Activated CD8-positive, alpha-beta T cell treated with anti-CD3 and anti-CD28 coated beads for 36 hours (primary cell): ENCODE results near the gene CTDP1. TPM values are rescaled to one million over a fixed set of nuclear protein-coding genes. Genes with fewer than 3 reads are reported as not detected.

Experiments used
- ATAC-seq: fragments of 200-7000 bp; cut with Tn5 transposase; one replicate; pipeline ENCODE4 v1.10.0; 2021; ENCODE audit warnings: mild to moderate bottlenecking, moderate library complexity
- CTCF ChIA-PET: fragments of 350-600 bp; sonication (Branson Sonifier 250); formaldehyde crosslinking; loops from one replicate; lab custom pipeline; 2021; ENCODE audit warnings: antibody characterized with exemption; lab: Charles Lee
- POLR2A ChIA-PET: fragments of 350-600 bp; sonication (Branson Sonifier 250); formaldehyde crosslinking; loops from one replicate; lab custom pipeline; 2021; ENCODE audit warnings: antibody characterized with exemption; lab: Charles Lee
- DNase-seq: peaks from one replicate; pipeline ENCODE4 v3.0.0-alpha.2; 2020
- H3K27ac Mint-ChIP-seq: one replicate; pipeline ENCODE4 v1.8.0; 2021; ENCODE audit warnings: mild to moderate bottlenecking, mixed read lengths
- H3K27me3 Mint-ChIP-seq: one replicate; pipeline ENCODE4 v1.8.0; 2021; ENCODE audit warnings: mixed read lengths
- H3K36me3 Mint-ChIP-seq: one replicate; pipeline ENCODE4 v1.8.0; 2021; ENCODE audit warnings: low read depth, mixed read lengths
- H3K4me1 Mint-ChIP-seq: one replicate; pipeline ENCODE4 v1.8.0; 2021; ENCODE audit warnings: low read depth, mixed read lengths
- H3K4me3 Mint-ChIP-seq: one replicate; pipeline ENCODE4 v1.8.0; 2021; ENCODE audit warnings: mild to moderate bottlenecking, moderate library complexity, mixed read lengths
- H3K9me3 Mint-ChIP-seq: one replicate; pipeline ENCODE4 v1.8.0; 2021; ENCODE audit warnings: mixed read lengths
- intact Hi-C: fragments of 100-400 bp; cut with micrococcal nuclease; formaldehyde crosslinking; loops from one replicate; pipeline ENCODE4 v1.10.0; 2022
- total RNA-seq, 2 experiments: library from RNA; stranded (reverse); gene quantifications; one replicate each; pipeline ENCODE4 v1.2.3, GENCODE V29; 2021
- TF ChIP-seq, protein P1 (sequence below): fragments of 200-600 bp; IDR thresholded peaks from one replicate; pipeline ENCODE4 v1.8.0; 2022; ENCODE audit warnings: antibody characterized with exemption, mild to moderate bottlenecking

CTDP1 gene
- total RNA-seq, 2 experiments from 2014 or later: 54.9 to 55.6 TPM

DNA sequence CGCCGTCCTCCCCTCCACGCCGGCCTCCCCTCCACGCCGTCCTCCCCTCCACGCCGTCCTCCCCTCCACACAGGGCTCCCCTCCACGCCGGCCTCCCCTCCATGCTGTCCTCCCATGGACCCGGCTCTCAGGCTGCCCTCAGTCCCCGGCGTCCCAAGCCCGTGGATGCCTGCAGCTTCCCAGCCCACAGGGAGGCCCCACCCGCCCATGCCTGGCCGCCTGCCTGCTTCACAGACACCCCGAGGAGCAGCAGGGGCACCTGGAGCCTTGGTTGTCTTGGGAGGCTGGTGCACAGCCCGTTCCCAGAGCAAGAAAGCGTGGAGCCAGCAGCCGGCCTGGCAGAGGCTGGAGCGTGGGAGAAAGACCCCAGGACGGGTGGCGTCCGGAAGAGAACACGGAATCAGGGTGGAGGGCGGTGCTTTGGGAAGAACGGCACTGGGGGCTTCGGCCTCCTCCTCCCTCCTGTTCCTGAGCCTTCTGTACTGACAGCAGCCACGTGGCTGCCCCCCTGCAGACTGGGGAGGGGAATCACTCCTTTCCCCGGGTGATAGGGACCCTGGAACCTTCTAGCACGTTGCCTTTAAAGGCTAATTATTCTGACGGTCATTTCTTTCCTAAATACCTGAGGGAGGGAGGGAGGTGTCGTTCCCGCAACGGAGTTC lies 92.0 kb downstream of the CTDP1 start:
- DNase-seq (no peak), ATAC-seq (no peak)
- no peaks in the 10 kb centered on the region for H3K36me3 Mint-ChIP-seq
- no peak overlapping the region for H3K27ac Mint-ChIP-seq
- H3K4me1 Mint-ChIP-seq: no peaks in the 10 kb centered on the region
- ChIA-PET CTCF (no interaction called here), POLR2A (no interaction called here)
- intact Hi-C loops: no loop called here
- no peak overlapping the region for H3K4me3 Mint-ChIP-seq
- H3K27me3 Mint-ChIP-seq: peaks cover 18% of the 10 kb centered on the region
- peaks cover 5% of the 10 kb centered on the region for H3K9me3 Mint-ChIP-seq
- TF ChIP-seq, protein P1, sequence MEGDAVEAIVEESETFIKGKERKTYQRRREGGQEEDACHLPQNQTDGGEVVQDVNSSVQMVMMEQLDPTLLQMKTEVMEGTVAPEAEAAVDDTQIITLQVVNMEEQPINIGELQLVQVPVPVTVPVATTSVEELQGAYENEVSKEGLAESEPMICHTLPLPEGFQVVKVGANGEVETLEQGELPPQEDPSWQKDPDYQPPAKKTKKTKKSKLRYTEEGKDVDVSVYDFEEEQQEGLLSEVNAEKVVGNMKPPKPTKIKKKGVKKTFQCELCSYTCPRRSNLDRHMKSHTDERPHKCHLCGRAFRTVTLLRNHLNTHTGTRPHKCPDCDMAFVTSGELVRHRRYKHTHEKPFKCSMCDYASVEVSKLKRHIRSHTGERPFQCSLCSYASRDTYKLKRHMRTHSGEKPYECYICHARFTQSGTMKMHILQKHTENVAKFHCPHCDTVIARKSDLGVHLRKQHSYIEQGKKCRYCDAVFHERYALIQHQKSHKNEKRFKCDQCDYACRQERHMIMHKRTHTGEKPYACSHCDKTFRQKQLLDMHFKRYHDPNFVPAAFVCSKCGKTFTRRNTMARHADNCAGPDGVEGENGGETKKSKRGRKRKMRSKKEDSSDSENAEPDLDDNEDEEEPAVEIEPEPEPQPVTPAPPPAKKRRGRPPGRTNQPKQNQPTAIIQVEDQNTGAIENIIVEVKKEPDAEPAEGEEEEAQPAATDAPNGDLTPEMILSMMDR: no peak

DNA sequence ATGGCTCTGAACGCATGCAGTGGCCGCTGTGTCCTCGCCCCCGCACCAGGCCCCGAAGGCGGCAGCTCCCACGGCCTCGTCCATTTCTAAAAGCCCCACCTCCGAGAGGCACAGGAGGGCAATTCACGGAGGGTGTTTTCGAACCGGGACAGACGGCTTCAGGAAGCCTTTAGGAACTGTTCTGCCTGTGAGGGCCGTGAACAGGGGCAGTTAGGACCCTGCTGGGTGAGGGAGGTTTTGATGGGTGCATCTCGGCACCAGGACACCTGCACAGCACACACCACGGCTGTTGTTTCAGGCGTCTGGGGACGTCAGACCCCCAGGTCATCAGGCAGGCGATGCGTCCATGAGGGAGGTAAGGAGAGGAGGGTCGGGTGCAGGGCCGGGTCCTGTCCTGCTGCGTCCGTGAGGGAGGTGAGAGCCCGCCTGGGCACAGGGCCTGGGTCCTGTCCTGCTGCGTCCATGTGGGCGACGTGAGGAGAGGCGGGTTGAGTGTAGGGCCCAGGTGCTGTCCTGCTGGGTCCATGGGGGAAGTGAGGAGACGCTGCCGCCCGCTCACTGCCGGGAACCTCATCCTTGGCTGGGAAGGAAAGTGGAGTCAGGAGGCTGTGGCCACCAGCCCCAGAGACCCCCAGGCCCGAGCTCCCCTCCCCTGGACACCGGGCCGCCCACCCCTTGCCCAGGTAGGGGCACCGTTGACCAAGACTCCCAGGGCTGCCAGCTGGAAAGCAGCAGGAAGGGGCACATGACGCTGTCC lies 92.7 kb downstream of the CTDP1 start:
- TF ChIP-seq, protein P1: no peak
- DNase-seq: no peak
- intact Hi-C loops: no loop called here
- Mint-ChIP-seq H3K4me3 (no peak overlapping the region), H3K27me3 (peaks cover 17% of the 10 kb centered on the region), H3K27ac (no peak overlapping the region), H3K4me1 (no peaks in the 10 kb centered on the region), H3K9me3 (peaks cover 5% of the 10 kb centered on the region), H3K36me3 (no peaks in the 10 kb centered on the region)
- CTCF ChIA-PET: no interaction called here
- ATAC-seq: no peak
- POLR2A ChIA-PET: no interaction called here

DNA sequence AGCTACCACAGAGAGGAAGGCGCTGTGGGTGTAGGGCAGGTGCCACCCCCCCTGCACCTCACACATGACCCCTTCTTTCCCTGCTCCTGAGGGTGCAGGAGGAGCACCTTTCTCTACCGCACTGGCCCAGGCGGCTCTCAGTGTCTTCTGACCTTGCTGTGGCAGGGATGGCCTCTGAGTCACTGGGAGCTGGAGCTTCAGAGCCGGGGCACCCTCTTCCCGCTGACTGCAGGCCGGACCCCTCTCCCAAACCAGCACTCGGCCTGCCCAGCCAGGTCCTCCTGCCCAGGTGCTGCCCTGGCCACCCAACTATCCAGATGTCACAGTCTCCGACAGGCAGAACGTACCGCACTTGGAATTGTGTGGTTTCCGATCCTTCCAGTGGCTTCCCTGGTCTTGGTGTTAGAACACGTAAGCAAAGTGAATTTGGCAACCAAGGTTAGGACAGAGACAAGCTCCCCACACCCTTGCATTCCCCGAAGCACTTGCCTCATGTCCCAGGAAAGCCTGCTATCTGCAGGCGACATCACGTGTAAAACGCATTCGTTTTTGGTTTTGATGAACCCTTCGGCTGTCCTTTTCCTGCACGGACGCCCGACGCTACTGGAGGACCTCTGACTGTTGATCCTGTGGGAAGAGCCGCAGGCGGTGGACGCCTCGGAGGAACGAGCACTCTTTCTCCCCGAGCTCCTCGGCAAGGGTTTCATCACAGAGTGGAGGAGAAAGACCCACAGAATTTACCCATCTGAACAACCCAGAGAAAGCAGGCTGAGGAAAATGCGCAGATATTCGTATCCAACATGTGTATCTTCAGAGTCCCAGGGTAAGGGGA lies 93.5 kb downstream of the CTDP1 start:
- ChIA-PET CTCF (no interaction called here), POLR2A (no interaction called here)
- Mint-ChIP-seq H3K27ac (no peak overlapping the region), H3K36me3 (no peaks in the 10 kb centered on the region), H3K4me3 (no peak overlapping the region), H3K4me1 (no peaks in the 10 kb centered on the region), H3K9me3 (peaks cover 3% of the 10 kb centered on the region), H3K27me3 (peaks cover 13% of the 10 kb centered on the region)
- ATAC-seq: no peak
- TF ChIP-seq, protein P1: no peak
- no peak for DNase-seq
- intact Hi-C loops: no loop called here

DNA sequence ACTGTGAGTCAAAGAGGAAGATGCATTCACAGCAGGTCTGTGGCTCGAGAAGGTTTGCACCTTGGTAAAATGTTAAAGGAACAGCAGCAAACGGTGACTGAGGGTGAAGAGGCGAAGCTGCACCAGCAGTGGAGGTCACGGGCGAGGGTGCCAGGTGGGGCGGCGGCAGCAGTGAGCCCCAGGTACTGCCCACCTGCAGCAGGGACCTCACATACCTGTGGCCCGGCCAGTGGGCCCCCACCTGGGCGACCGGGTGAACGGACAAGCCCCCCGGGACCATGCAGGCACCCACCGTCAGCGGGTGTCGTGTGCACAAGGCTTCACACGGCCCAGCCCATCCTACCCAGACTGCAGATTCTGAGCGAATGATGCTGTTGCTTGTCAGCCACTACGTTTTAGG lies 94.5 kb downstream of the CTDP1 start:
- ChIA-PET POLR2A (no interaction called here), CTCF (no interaction called here)
- TF ChIP-seq, protein P1: no peak
- Mint-ChIP-seq H3K27ac (no peak overlapping the region), H3K4me3 (no peak overlapping the region), H3K9me3 (no peaks in the 10 kb centered on the region), H3K27me3 (peaks cover 10% of the 10 kb centered on the region), H3K36me3 (no peaks in the 10 kb centered on the region), H3K4me1 (no peaks in the 10 kb centered on the region)
- ATAC-seq (no peak), DNase-seq (no peak)
- intact Hi-C loops: no loop called here
